Fibroblast of pulmonary artery (primary cell): ENCODE results near the gene RAB23.
A peak's percentile ranks its signal among the peaks of the same experiment; 100 is the strongest.
"Not testable (repeated sequence)": the region's sequence is repeated elsewhere in the genome, so short reads cannot be mapped to it uniquely, and the experiment has no call there.

Experiments
- DNase-seq: peaks from one replicate; pipeline ENCODE4 v3.0.0-alpha.2; 2010; ENCODE audit warnings: low read depth
- H3K4me3 ChIP-seq: replicated peaks from 2 replicates; pipeline ENCODE4 v1.5.1; 2011; ENCODE audit warnings: low read depth, mild to moderate bottlenecking, control low read depth, low read length, moderate library complexity
- CTCF ChIP-seq: IDR thresholded peaks from 2 replicates; pipeline ENCODE4 v1.5.1; 2011; ENCODE audit warnings: mild to moderate bottlenecking, control low read depth, low read length, inconsistent platforms; ENCODE audit errors: missing control alignments

The RAB23 gene

DNA sequence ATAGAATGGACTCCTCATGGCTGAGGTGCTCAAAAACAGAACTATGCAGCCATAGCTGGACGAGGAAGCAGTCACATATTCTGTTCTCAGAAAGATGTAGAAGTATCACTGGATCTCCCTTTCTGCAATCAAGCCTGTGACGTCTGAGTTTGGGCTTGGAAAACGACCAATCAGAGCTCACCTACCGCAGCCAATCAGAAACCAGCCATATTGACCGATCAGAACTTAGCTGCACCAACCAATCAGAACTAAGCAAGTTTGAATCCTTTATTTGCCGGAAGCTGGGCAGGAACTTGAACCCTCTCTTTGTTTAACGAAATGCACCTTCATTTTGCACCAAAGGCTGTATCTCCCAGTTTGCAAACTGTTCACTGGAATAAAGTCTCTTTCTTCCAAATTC lies 21.8 kb upstream of the RAB23 start:
- no peak for TF ChIP-seq CTCF
- no peak overlapping the region for H3K4me3 ChIP-seq
- no peak for DNase-seq

GRCh38 chr6:57243526-57243925 lies 21.4 kb upstream of the RAB23 start:
- not testable (repeated sequence) for H3K4me3 ChIP-seq, DNase-seq

- peak; percentile 93 for DNase-seq
- H3K4me3 ChIP-seq, result no peak overlapping the region
- no peak for TF ChIP-seq CTCF
These were observed 20.4 kb upstream of the RAB23 start for GRCh38 chr6:57242505-57242904.

DNA sequence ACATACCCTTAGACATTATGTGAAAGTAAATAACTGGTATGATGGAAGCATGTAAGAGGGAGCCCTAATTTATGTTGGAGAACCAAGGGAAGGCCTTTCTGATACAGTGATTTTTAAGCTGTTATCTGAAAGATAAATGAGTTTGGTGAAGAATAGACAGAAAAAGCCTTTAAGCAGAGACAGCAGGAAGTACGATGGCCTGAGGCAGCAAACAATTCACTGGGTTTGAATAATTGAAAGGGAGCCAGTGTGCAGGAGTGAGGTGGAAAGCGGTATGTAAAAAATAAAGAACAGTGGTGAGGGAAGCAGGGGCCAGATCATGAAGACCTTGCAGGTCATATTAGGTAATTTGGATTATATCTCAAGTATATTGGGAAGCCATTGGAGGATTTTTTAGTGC lies 4.1 kb upstream of the RAB23 start:
- H3K4me3 ChIP-seq, result no peak overlapping the region
- no peak for TF ChIP-seq CTCF
- DNase-seq, result no peak

- peak; percentile 69 for DNase-seq
These were observed 2.8 kb upstream of the RAB23 start for GRCh38 chr6:57224769-57225515.

GRCh38 chr6:57222743-57223077 lies 603 bp upstream of the RAB23 start:
- no peak for DNase-seq
- no peak for TF ChIP-seq CTCF
- H3K4me3 ChIP-seq, result peak overlapping the region; percentile 83

More at GRCh38 chr6:57224769-57225515, 2.8 kb upstream of the RAB23 start:
- no peak for TF ChIP-seq CTCF
- no peak overlapping the region for H3K4me3 ChIP-seq

DNA sequence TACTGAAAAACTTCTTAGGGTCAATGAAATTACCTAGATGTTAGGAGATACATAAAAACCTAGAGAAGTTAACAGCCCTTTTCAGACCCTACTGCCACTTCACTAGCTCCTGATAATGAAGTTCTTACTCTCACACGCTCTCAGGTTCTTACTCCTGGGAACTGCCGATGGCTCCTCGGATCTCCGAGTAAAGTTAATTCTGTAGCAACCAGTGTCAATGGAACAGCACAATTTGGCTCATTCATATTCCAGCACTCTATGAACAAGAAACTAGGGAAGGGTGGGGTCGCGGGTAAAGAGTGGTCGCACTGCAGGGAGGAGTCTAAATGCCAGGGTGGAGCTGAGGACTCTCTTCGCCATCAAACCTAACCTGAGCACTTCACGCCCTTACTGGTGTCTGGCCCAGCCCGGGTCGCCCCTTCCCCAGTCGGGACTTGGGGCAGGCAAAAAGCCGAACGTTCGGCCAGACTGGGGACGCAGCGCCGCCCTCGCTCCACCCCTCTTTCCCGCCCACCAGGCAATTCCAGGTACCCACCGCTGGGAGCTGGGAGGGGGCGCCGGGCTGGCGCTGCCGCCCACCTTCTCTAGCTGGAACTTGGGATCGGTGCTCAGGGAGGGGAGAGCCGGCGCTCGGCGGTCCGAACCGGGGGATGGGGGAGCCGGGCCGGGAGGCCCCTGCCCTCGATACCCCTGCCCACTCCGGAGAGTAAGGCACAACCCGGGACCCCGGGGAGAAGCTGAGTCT lies 744 bp downstream of the RAB23 start:
- DNase-seq, result peak; percentile 70
- H3K4me3 ChIP-seq, result peak overlapping the region; percentile 83
- TF ChIP-seq CTCF, result peak; percentile 29
